HCT116 (cell line): Measurements from ENCODE around the gene SERGEF. TPM values are rescaled to one million over a fixed set of nuclear protein-coding genes. Genes with fewer than 3 reads are reported as not detected.

Source experiments
- ATAC-seq: fragments of 200-7000 bp; cut with Tn5 transposase; 2 replicates; pipeline ENCODE4 v1.9.1; 2020; ENCODE audit warnings: mild to moderate bottlenecking, moderate library complexity
- BruUV-seq: library from RNA; stranded (reverse); fragments of 400-500 nt; replicated peaks from 2 replicates; lab custom pipeline; 2021; lab: Mats Ljungman, UMichigan
- CTCF ChIA-PET: fragments of 300-600 bp; sonication (Branson Sonifier 250); formaldehyde crosslinking; loops from one replicate; lab custom pipeline; 2021; ENCODE audit warnings: antibody characterized with exemption; lab: Charles Lee
- POLR2A ChIA-PET: fragments of 300-600, 350-600 bp; sonication (Branson Sonifier 250); formaldehyde crosslinking; loops from one replicate; lab custom pipeline; 2021; ENCODE audit warnings: antibody characterized with exemption; lab: Charles Lee
- RAD21 ChIA-PET, 2 experiments: fragments of 300-600 bp; sonication (Branson Sonifier 250); formaldehyde crosslinking; loops; one replicate each; lab custom pipeline; 2023; ENCODE audit warnings: low total read pairs in 2 of 2; ENCODE audit not compliant: uncharacterized antibody in 2 of 2, unreplicated experiment in 2 of 2, low non-redundant PET in 1 of 2; lab: Charles Lee
- DNase-seq: peaks from one replicate; pipeline ENCODE4 v3.0.0-alpha.2; 2010; ENCODE audit warnings: low read depth, low spot score
- H2AFZ ChIP-seq: fragments of 200-600 bp; shearing (Covaris generic), sonication (generic); 2 replicates; pipeline ENCODE4 v1.6.1; 2017; ENCODE audit warnings: low read depth, mixed run types, mixed read lengths, antibody characterized with exemption, low read length; ENCODE audit not compliant: poor library complexity, severe bottlenecking
- H3K27ac ChIP-seq: 2 replicates; pipeline ENCODE4 v1.5.1; 2012; ENCODE audit warnings: low read depth, low read length
- H3K27me3 ChIP-seq: fragments of 200-600 bp; sonication (generic); 2 replicates; pipeline ENCODE4 v1.6.1; 2016; ENCODE audit warnings: mixed run types, low read length, mixed read lengths; ENCODE audit not compliant: insufficient read depth
- H3K36me3 ChIP-seq, 2 experiments: fragments of 200-500 bp in 1 of 2; fragments of 200-600 bp in 1 of 2; sonication (Bioruptor generic) in 1 of 2; sonication (generic) in 1 of 2; 2 replicates each; pipeline versions ENCODE4 v1.5.1 to v1.6.1; 2014 to 2016; ENCODE audit warnings: low read length in 2 of 2, inconsistent platforms in 1 of 2, mixed read lengths in 1 of 2, mixed run types in 1 of 2; ENCODE audit not compliant: insufficient read depth in 2 of 2, control insufficient read depth in 1 of 2
- H3K4me1 ChIP-seq, 2 experiments: fragments of 200-600 bp in 1 of 2; sonication (generic) in 1 of 2; 2 replicates each; pipeline versions ENCODE4 v1.5.1 to v1.6.1; 2012 to 2017; ENCODE audit warnings: low read length in 2 of 2, inconsistent platforms in 1 of 2, mild to moderate bottlenecking in 1 of 2, mixed read lengths in 1 of 2, mixed run types in 1 of 2, moderate library complexity in 1 of 2; ENCODE audit not compliant: insufficient read depth in 2 of 2, control insufficient read depth in 1 of 2
- H3K4me2 ChIP-seq: fragments of 200-600 bp; sonication (generic); 2 replicates; pipeline ENCODE4 v1.6.1; 2017; ENCODE audit warnings: mixed run types, low read length, mixed read lengths
- H3K4me3 ChIP-seq, 2 experiments: fragments of 200-600 bp in 1 of 2; sonication (generic) in 1 of 2; replicated peaks in 1 of 2; 2 replicates each; pipeline ENCODE4 v1.5.1; 2011 to 2016; ENCODE audit warnings: low read length in 2 of 2, control low read depth in 1 of 2, low read depth in 1 of 2, mild to moderate bottlenecking in 1 of 2, mixed read lengths in 1 of 2, mixed run types in 1 of 2
- H3K79me2 ChIP-seq: fragments of 200-600 bp; sonication (generic); 2 replicates; pipeline ENCODE4 v1.6.1; 2017; ENCODE audit warnings: mild to moderate bottlenecking, mixed run types, low read length, moderate library complexity, mixed read lengths; ENCODE audit not compliant: insufficient read depth
- H3K9ac ChIP-seq: fragments of 200-600 bp; sonication (generic); 2 replicates; pipeline ENCODE4 v1.6.1; 2016; ENCODE audit warnings: low read length, mixed read lengths
- H3K9me2 ChIP-seq: fragments of 200-600 bp; sonication (generic), shearing (Covaris generic); 2 replicates; pipeline ENCODE4 v1.6.1; 2017; ENCODE audit warnings: mixed run types, mild to moderate bottlenecking, moderate library complexity; ENCODE audit not compliant: insufficient read depth
- H3K9me3 ChIP-seq, 2 experiments: fragments of 200-500 bp in 1 of 2; fragments of 200-600 bp in 1 of 2; sonication (Bioruptor generic) in 1 of 2; sonication (generic) in 1 of 2; 2 replicates each; pipeline ENCODE4 v1.6.1; 2014 to 2017; ENCODE audit warnings: low read length in 2 of 2, mixed read lengths in 2 of 2, inconsistent platforms in 1 of 2, low read depth in 1 of 2, mild to moderate bottlenecking in 1 of 2, mixed run types in 1 of 2, moderate library complexity in 1 of 2; ENCODE audit not compliant: control insufficient read depth in 1 of 2, insufficient read depth in 1 of 2
- H4K20me1 ChIP-seq: fragments of 200-600 bp; sonication (generic), shearing (Covaris generic); 2 replicates; pipeline ENCODE4 v1.6.1; 2017; ENCODE audit warnings: mixed run types, mild to moderate bottlenecking, moderate library complexity; ENCODE audit not compliant: insufficient read depth
- CBX3 ChIP-seq: IDR thresholded peaks from 2 replicates; pipeline ENCODE4 v1.6.1; 2012; ENCODE audit warnings: low read depth
- CEBPB ChIP-seq: IDR thresholded peaks from 2 replicates; pipeline ENCODE4 v1.6.1; 2012; ENCODE audit warnings: low read depth
- CTCF ChIP-seq, 3 experiments: fragments of 200-600 bp in 1 of 3; sonication (generic) in 1 of 3; IDR thresholded peaks in 2 of 3; conservative IDR thresholded peaks in 1 of 3; 2 replicates each; pipeline ENCODE4 v1.5.1; 2012 to 2017; ENCODE audit warnings: low read depth in 2 of 3, low read length in 2 of 3, antibody characterized with exemption in 1 of 3, borderline replicate concordance in 1 of 3, control low read depth in 1 of 3, mild to moderate bottlenecking in 1 of 3, mixed read lengths in 1 of 3, mixed run types in 1 of 3, moderate library complexity in 1 of 3; ENCODE audit not compliant: insufficient read depth in 1 of 3
- ELF1 ChIP-seq: IDR thresholded peaks from 2 replicates; pipeline ENCODE4 v1.6.1; 2012; ENCODE audit warnings: low read depth, borderline replicate concordance
- EZH2 ChIP-seq: fragments of 200-600 bp; sonication (generic); IDR thresholded peaks from 2 replicates; pipeline ENCODE4 v1.6.1; 2017; ENCODE audit warnings: antibody characterized with exemption, mixed run types
- FOSL1 ChIP-seq: IDR thresholded peaks from 2 replicates; pipeline ENCODE4 v1.6.1; 2012; ENCODE audit warnings: low read depth
- JUND ChIP-seq: IDR thresholded peaks from 2 replicates; pipeline ENCODE4 v1.6.1; 2012
- POLR2A ChIP-seq: IDR thresholded peaks from 2 replicates; pipeline ENCODE4 v1.7.0; 2011; ENCODE audit warnings: borderline replicate concordance; ENCODE audit not compliant: insufficient read depth, insufficient read length; ENCODE audit errors: extremely low read depth
- POLR2AphosphoS5 ChIP-seq: IDR thresholded peaks from 2 replicates; pipeline ENCODE4 v1.6.1; 2011; ENCODE audit warnings: mild to moderate bottlenecking, low read depth, low read length, moderate library complexity
- RAD21 ChIP-seq: IDR thresholded peaks from 2 replicates; pipeline ENCODE4 v1.6.1; 2012; ENCODE audit warnings: low read depth, mild to moderate bottlenecking
- SP1 ChIP-seq: IDR thresholded peaks from 2 replicates; pipeline ENCODE4 v1.6.1; 2012; ENCODE audit warnings: low read depth
- SRF ChIP-seq: IDR thresholded peaks from 2 replicates; pipeline ENCODE4 v1.6.1; 2012; ENCODE audit warnings: low read depth
- YY1 ChIP-seq: IDR thresholded peaks from 2 replicates; pipeline ENCODE4 v1.6.1; 2011; ENCODE audit warnings: low read length, low read depth, moderate library complexity, mild to moderate bottlenecking; ENCODE audit not compliant: insufficient replicate concordance; ENCODE audit errors: extremely low read depth
- ZBTB33 ChIP-seq: IDR thresholded peaks from 2 replicates; pipeline ENCODE4 v1.6.1; 2011; ENCODE audit warnings: mild to moderate bottlenecking, low read length, moderate library complexity; ENCODE audit not compliant: insufficient replicate concordance; ENCODE audit errors: extremely low read depth
- ZFX ChIP-seq: fragments of 450-650 bp; IDR thresholded peaks from 2 replicates; pipeline ENCODE4 v1.6.1; 2017
- ZNF274 ChIP-seq: fragments of 200-500 bp; sonication (Bioruptor generic); IDR thresholded peaks from 2 replicates; pipeline ENCODE4 v1.6.1; 2014; ENCODE audit warnings: mild to moderate bottlenecking, low read depth, low read length, inconsistent platforms
- intact Hi-C: fragments of 100-400 bp; cut with micrococcal nuclease; formaldehyde crosslinking; loops from 2 replicates; pipeline ENCODE4 v1.10.0; 2022
- total RNA-seq: library from RNA; stranded (reverse); gene quantifications from one replicate; pipeline ENCODE4 v1.2.1, GENCODE V29; 2021; ENCODE audit not compliant: unreplicated experiment

SERGEF gene
- total RNA-seq, 1 experiment from 2014 or later: 32.8 TPM

GRCh38 chr11:17772704-17773600 lies 239.9 kb downstream of the SERGEF start:
- POLR2A ChIA-PET: no interaction called here
- CTCF ChIA-PET: no interaction called here

More at GRCh38 chr11:17772704-17773600, 239.9 kb downstream of the SERGEF start:
- intact Hi-C loops: no loop called here
- Histone ChIP-seq H3K4me2 (no peak overlapping the region), H3K4me3 (no peak overlapping the region), H3K9ac (no peak overlapping the region), H3K9me2 (no peaks in the 10 kb centered on the region)
- no peak for TF ChIP-seq JUND
- TF ChIP-seq ZNF274: no peak
- no peak for TF ChIP-seq ZFX
- TF ChIP-seq ELF1: no peak
- TF ChIP-seq CBX3: no peak
- no peak for TF ChIP-seq POLR2AphosphoS5
- TF ChIP-seq SRF: no peak
- TF ChIP-seq ZBTB33: no peak
- TF ChIP-seq RAD21: no peak
- no peak for TF ChIP-seq FOSL1
- TF ChIP-seq CEBPB: no peak
- no peak for TF ChIP-seq YY1
- no peak for TF ChIP-seq CTCF (IDR thresholded peaks at IDR 0.05 in 2 of 3, conservative IDR thresholded peaks at IDR 0.05 in 1 of 3; ENCODE audit: borderline replicate concordance in 1 of 3, insufficient read depth in 1 of 3, low read depth in 2 of 3, low read length in 2 of 3)
- TF ChIP-seq POLR2A: no peak
- no peak for TF ChIP-seq EZH2
- TF ChIP-seq SP1: no peak
- TF ChIP-seq, all 23 proteins: peak for 0
- no peak overlapping the region for H2AFZ ChIP-seq
- DNase-seq (no peak), ATAC-seq (no peak)
- RAD21 ChIA-PET: no interaction called here
- no TSS peak for BruUV-seq
- no peaks in the 10 kb centered on the region for H4K20me1 ChIP-seq
- no peaks in the 10 kb centered on the region for H3K36me3 ChIP-seq
- H3K9me3 ChIP-seq: no peaks in the 10 kb centered on the region
- H3K27me3 ChIP-seq: no peaks in the 10 kb centered on the region
- H3K4me1 ChIP-seq: peaks cover 3 to 6% of the 10 kb centered on the region in 2 experiments; a peak in 3 of 4 replicates
- no peaks in the 10 kb centered on the region for H3K79me2 ChIP-seq
- H3K27ac ChIP-seq: no peak overlapping the region
